Transverse colon (tissue), 4 donors: Measurements from ENCODE around the gene S100A11.

Source experiments
- CTCF ChIP-seq, 5 experiments: fragments of 200-600 bp in 3 of 5; fragments of 450-650 bp in 2 of 5; sonication (generic) in 3 of 5; IDR thresholded peaks; 1 replicate in 2 of 5; 2 replicates in 3 of 5; pipeline ENCODE4 v1.5.1; 2016 to 2017; ENCODE audit warnings: antibody characterized with exemption in 5 of 5, inconsistent platforms in 3 of 5, mild to moderate bottlenecking in 2 of 5, moderate library complexity in 1 of 5
- POLR2AphosphoS5 ChIP-seq, 3 donors: sonication (generic); formaldehyde crosslinking; IDR thresholded peaks; one replicate each; pipeline ENCODE4 v1.6.1; 2016; ENCODE audit warnings: antibody characterized with exemption in 3 of 3

DNA sequence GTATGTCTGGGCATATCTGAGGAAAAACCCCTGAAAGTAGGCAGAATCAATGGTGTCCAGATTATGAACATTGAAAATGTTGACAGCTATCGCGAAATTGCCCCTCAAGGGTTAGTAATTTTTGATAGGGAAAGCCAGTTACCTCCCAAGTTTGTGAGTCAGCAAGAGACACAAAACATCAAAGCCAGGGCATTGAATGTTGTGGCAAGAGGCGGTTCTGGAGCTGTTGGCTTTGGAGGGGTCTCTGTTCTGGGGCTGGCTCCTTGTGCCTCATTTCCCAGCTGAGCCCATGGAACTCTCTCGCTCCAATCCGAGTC is 10.6 kb upstream of the S100A11 start:
- TF ChIP-seq POLR2AphosphoS5 (IDR thresholded peaks at IDR 0.05) (no peak), CTCF (IDR thresholded peaks at IDR 0.05) (no peak)
